ENCODE measurements around the gene KHK. TPM values are rescaled to one million over a fixed set of nuclear protein-coding genes. Genes with fewer than 3 reads are reported as not detected.
"Not testable (repeated sequence)": the region's sequence is repeated elsewhere in the genome, so short reads cannot be mapped to it uniquely, and the experiment has no call there.

KHK gene
- total RNA-seq, 1 donor from 2014 or later, result 4.4 TPM

- peak; percentile 83 for DNase-seq (ENCODE audit: low spot score, unreplicated experiment)
- H3K27ac Mint-ChIP-seq, result peak within 1 kb of the TSS; percentile 96
- no peak for TF ChIP-seq CTCF (IDR thresholded peaks at IDR 0.05; ENCODE audit: unreplicated experiment)
- H3K27me3 Mint-ChIP-seq, result peaks cover 18% of the 10 kb centered on the region
- H3K9me3 Mint-ChIP-seq (ENCODE audit: low read depth), result no peaks in the 10 kb centered on the region
- H3K36me3 Mint-ChIP-seq (ENCODE audit: insufficient read depth), result peaks cover 6% of the 10 kb centered on the region
- H3K4me3 Mint-ChIP-seq (ENCODE audit: low read depth), result peak within 1 kb of the TSS; percentile 97
- H3K4me1 Mint-ChIP-seq (ENCODE audit: low read depth), result peaks cover 12% of the 10 kb centered on the region
Observed at GRCh38 chr2:27071277-27071989, 15.1 kb upstream of the KHK start, which contains the start of gene OST4. OST4 (minus strand) TSS chr2:27071654.

GRCh38 chr2:27071990-27072830, 14.4 kb upstream of the KHK start:
- peaks cover 12% of the 10 kb centered on the region for H3K4me1 Mint-ChIP-seq (ENCODE audit: low read depth)
- no peaks in the 10 kb centered on the region for H3K9me3 Mint-ChIP-seq (ENCODE audit: low read depth)
- peaks cover 24% of the 10 kb centered on the region for H3K27me3 Mint-ChIP-seq
- H3K27ac Mint-ChIP-seq, result peak overlapping the region; percentile 89
- H3K36me3 Mint-ChIP-seq (ENCODE audit: insufficient read depth), result peaks cover 6% of the 10 kb centered on the region
- H3K4me3 Mint-ChIP-seq (ENCODE audit: low read depth), result peak overlapping the region; percentile 80
- no peak for DNase-seq (ENCODE audit: low spot score, unreplicated experiment)
- TF ChIP-seq CTCF (IDR thresholded peaks at IDR 0.05; ENCODE audit: unreplicated experiment), result no peak

GRCh38 chr2:27072920-27073319, 13.7 kb upstream of the KHK start:
- H3K4me3 Mint-ChIP-seq (ENCODE audit: low read depth), result peak overlapping the region; percentile 80
- H3K27me3 Mint-ChIP-seq, result peaks cover 29% of the 10 kb centered on the region
- H3K4me1 Mint-ChIP-seq (ENCODE audit: low read depth), result peaks cover 12% of the 10 kb centered on the region
- TF ChIP-seq CTCF (IDR thresholded peaks at IDR 0.05; ENCODE audit: unreplicated experiment), result no peak
- peaks cover 5% of the 10 kb centered on the region for H3K36me3 Mint-ChIP-seq (ENCODE audit: insufficient read depth)
- DNase-seq (ENCODE audit: low spot score, unreplicated experiment), result no peak
- no peaks in the 10 kb centered on the region for H3K9me3 Mint-ChIP-seq (ENCODE audit: low read depth)
- H3K27ac Mint-ChIP-seq, result peak overlapping the region; percentile 18

- no peak for TF ChIP-seq CTCF (IDR thresholded peaks at IDR 0.05; ENCODE audit: unreplicated experiment)
- H3K27me3 Mint-ChIP-seq, result peaks cover 30% of the 10 kb centered on the region
- H3K4me1 Mint-ChIP-seq (ENCODE audit: low read depth), result peaks cover 12% of the 10 kb centered on the region
- H3K27ac Mint-ChIP-seq, result no peak overlapping the region
- H3K4me3 Mint-ChIP-seq (ENCODE audit: low read depth), result no peak overlapping the region
- H3K36me3 Mint-ChIP-seq (ENCODE audit: insufficient read depth), result peaks cover 5% of the 10 kb centered on the region
- DNase-seq (ENCODE audit: low spot score, unreplicated experiment), result no peak
- no peaks in the 10 kb centered on the region for H3K9me3 Mint-ChIP-seq (ENCODE audit: low read depth)
Observed at GRCh38 chr2:27073782-27074181, 12.8 kb upstream of the KHK start.

- H3K27ac Mint-ChIP-seq, result no peak overlapping the region
- peaks cover 10% of the 10 kb centered on the region for H3K4me1 Mint-ChIP-seq (ENCODE audit: low read depth)
- H3K27me3 Mint-ChIP-seq, result peaks cover 30% of the 10 kb centered on the region
- DNase-seq (ENCODE audit: low spot score, unreplicated experiment), result no peak
- no peaks in the 10 kb centered on the region for H3K36me3 Mint-ChIP-seq (ENCODE audit: insufficient read depth)
- no peak for TF ChIP-seq CTCF (IDR thresholded peaks at IDR 0.05; ENCODE audit: unreplicated experiment)
- no peaks in the 10 kb centered on the region for H3K9me3 Mint-ChIP-seq (ENCODE audit: low read depth)
- H3K4me3 Mint-ChIP-seq (ENCODE audit: low read depth), result no peak overlapping the region
Observed at GRCh38 chr2:27074738-27075565, 11.6 kb upstream of the KHK start.

- not testable (repeated sequence) for H3K36me3 Mint-ChIP-seq (ENCODE audit: insufficient read depth); H3K4me3 Mint-ChIP-seq (ENCODE audit: low read depth); H3K4me1 Mint-ChIP-seq (ENCODE audit: low read depth); DNase-seq (ENCODE audit: low spot score, unreplicated experiment); H3K9me3 Mint-ChIP-seq (ENCODE audit: low read depth); H3K27ac Mint-ChIP-seq
- peaks cover 30% of the 10 kb centered on the region for H3K27me3 Mint-ChIP-seq
Observed at GRCh38 chr2:27075566-27075871, 11.1 kb upstream of the KHK start.
